HFF-Myc (cell line): ENCODE data around the gene CPN2.

ENCODE experiments used
- DNase-seq: peaks from one replicate; pipeline ENCODE4 v3.0.0-alpha.2; 2011; ENCODE audit warnings: low read depth; ENCODE audit errors: extremely low read depth
- H3K4me3 ChIP-seq: replicated peaks from 2 replicates; pipeline ENCODE4 v1.5.1; 2011; ENCODE audit warnings: low read depth, mild to moderate bottlenecking, control low read depth, low read length
- TF ChIP-seq, protein P1 (sequence below): IDR thresholded peaks from 2 replicates; pipeline ENCODE4 v1.5.1; 2012; ENCODE audit warnings: mild to moderate bottlenecking, low read depth, low read length, control low read depth; ENCODE audit errors: missing control alignments

Gene CPN2

GRCh38 chr3:194292331-194292730 is 58.8 kb downstream of the CPN2 start:
- no peak overlapping the region for H3K4me3 ChIP-seq
- no peak for DNase-seq
- TF ChIP-seq, protein P1, sequence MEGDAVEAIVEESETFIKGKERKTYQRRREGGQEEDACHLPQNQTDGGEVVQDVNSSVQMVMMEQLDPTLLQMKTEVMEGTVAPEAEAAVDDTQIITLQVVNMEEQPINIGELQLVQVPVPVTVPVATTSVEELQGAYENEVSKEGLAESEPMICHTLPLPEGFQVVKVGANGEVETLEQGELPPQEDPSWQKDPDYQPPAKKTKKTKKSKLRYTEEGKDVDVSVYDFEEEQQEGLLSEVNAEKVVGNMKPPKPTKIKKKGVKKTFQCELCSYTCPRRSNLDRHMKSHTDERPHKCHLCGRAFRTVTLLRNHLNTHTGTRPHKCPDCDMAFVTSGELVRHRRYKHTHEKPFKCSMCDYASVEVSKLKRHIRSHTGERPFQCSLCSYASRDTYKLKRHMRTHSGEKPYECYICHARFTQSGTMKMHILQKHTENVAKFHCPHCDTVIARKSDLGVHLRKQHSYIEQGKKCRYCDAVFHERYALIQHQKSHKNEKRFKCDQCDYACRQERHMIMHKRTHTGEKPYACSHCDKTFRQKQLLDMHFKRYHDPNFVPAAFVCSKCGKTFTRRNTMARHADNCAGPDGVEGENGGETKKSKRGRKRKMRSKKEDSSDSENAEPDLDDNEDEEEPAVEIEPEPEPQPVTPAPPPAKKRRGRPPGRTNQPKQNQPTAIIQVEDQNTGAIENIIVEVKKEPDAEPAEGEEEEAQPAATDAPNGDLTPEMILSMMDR, result no peak
